GM19193 (cell line): ENCODE measurements around the gene ADGRL3.

Experiments
- POLR2A ChIP-seq: IDR thresholded peaks from 4 replicates; pipeline ENCODE4 v1.6.1; 2011; ENCODE audit not compliant: insufficient read depth, insufficient read length; ENCODE audit errors: extremely low read depth

The ADGRL3 gene

DNA sequence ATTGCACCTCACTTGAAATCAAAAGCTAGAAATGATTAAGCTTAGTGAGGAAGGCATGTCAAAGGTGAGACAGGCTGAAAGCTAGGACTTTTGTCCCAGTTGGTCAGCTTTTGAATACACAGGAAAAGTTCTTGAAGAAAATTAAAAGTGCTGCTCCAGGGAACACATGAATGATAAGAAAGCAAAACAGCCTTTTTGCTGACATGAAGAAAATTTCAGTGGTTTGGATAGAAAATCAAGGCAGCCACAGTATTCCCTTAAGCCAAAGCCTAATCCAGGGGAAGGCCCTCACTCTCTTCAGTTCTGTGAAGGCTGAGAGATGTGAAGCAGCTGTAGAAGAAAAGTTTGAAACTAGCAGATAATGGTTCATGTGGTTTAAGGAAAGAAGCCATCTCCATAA, 150.8 kb downstream of the ADGRL3 start:
- no peak for TF ChIP-seq POLR2A

GRCh38 chr4:61356696-61357095, 156.6 kb downstream of the ADGRL3 start:
- no peak for TF ChIP-seq POLR2A

DNA sequence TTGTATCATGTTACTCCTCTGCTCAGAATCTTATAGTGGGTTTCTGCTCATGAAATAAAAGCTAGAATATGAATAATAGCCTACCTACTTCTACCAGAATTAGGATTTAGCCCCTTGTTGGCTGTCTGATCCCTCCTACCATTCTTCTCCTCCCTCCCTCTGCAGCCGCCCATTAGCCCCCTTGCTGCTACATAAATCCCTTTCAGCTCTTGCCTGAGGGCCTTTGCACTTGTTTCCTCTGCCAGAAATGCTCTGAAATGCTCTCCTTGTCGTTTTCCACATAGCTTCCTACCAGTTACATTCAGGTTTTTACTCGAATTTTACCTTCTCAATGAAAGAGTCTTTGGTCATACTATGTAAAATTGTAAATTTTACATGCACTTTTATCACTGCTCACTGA, 159.2 kb downstream of the ADGRL3 start:
- no peak for TF ChIP-seq POLR2A

GRCh38 chr4:61373901-61374440, 173.8 kb downstream of the ADGRL3 start:
- TF ChIP-seq POLR2A = no peak

- TF ChIP-seq POLR2A = no peak
Measured at GRCh38 chr4:61374447-61374891, 174.3 kb downstream of the ADGRL3 start.

DNA sequence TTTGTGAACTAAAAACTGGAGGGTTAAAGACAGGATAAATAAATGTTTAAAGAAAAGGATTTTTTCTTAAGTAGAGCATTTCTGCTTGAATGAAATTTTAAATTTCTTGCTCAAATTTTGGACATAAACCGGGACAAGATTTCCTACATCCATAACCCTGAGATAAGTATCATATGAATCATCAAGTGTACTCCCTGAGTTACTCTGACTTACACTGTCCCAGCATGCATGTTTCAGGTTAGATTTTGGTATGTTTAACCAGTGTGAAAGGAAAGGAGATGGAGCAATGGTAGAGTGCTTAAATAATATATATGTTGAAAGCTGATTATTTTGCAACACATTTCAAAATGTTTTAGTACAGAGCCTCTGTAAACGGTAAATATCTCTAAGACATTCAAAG, 175.2 kb downstream of the ADGRL3 start:
- no peak for TF ChIP-seq POLR2A

- TF ChIP-seq POLR2A = no peak
Measured at GRCh38 chr4:61376301-61376700, 176.2 kb downstream of the ADGRL3 start.

DNA sequence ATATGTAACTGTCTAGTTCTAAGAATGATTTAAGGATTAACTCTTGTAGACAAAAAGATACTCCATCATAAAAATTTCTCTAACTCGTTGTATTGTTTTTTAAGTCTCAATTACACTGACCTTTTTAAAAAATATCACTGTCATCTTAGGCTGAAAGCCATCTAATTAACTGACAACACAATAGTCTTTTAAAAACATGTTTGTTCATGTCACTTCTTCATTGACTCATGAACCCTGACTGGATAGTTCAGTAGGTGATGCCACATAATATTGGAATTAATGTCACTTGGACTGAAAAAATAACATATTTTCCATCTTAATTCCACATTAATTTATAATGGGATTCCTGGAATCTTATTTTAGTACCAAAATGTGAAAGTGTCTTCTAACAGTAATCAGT, 179.3 kb downstream of the ADGRL3 start:
- TF ChIP-seq POLR2A = no peak

- TF ChIP-seq POLR2A = no peak
Measured at GRCh38 chr4:61380865-61381264, 180.7 kb downstream of the ADGRL3 start.

- TF ChIP-seq POLR2A = no peak
Measured at GRCh38 chr4:61385256-61385655, 185.1 kb downstream of the ADGRL3 start.

GRCh38 chr4:61389640-61390039, 189.5 kb downstream of the ADGRL3 start:
- no peak for TF ChIP-seq POLR2A

GRCh38 chr4:61395754-61396153, 195.6 kb downstream of the ADGRL3 start:
- TF ChIP-seq POLR2A = no peak

GRCh38 chr4:61397174-61397573, 197.0 kb downstream of the ADGRL3 start:
- TF ChIP-seq POLR2A = no peak

GRCh38 chr4:61400439-61401038, 200.4 kb downstream of the ADGRL3 start:
- TF ChIP-seq POLR2A = no peak

- TF ChIP-seq POLR2A = no peak
Measured at GRCh38 chr4:61401771-61402170, 201.6 kb downstream of the ADGRL3 start.

DNA sequence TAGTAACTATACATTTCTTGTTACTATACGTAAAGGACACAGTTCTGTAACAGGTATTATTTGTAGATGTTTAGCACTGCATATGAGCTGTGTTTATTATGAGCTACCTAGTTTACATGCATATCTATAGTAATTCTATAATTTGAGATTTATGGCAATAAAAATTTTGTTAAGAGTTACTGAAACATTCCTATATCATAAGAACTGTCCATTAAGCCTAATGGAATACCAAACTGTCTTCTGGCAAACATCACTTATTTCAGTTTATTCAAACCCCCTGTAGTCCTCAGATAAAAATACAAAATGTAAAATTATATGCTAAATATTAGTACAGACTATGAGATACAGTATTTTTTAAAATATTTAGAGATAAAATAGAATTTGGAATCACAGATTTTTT, 205.2 kb downstream of the ADGRL3 start:
- TF ChIP-seq POLR2A = no peak

DNA sequence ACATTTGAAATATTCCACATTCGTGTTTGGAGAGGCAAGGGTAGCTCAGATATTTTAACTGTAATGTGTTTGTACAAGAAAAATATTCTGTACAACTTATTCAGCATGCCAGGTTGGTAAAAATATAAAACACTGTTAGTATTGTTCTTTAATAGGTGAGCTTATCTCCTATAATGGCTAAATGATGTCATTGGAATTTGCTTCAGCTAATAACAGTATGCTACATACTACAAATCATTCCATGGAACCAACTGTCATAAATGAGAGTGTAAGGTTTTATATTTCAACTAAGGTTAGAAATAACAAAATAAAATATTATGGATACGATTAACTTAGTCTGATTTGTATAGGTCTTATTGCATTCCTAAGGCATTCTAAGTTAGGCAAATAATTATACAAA, 206.6 kb downstream of the ADGRL3 start:
- no peak for TF ChIP-seq POLR2A

DNA sequence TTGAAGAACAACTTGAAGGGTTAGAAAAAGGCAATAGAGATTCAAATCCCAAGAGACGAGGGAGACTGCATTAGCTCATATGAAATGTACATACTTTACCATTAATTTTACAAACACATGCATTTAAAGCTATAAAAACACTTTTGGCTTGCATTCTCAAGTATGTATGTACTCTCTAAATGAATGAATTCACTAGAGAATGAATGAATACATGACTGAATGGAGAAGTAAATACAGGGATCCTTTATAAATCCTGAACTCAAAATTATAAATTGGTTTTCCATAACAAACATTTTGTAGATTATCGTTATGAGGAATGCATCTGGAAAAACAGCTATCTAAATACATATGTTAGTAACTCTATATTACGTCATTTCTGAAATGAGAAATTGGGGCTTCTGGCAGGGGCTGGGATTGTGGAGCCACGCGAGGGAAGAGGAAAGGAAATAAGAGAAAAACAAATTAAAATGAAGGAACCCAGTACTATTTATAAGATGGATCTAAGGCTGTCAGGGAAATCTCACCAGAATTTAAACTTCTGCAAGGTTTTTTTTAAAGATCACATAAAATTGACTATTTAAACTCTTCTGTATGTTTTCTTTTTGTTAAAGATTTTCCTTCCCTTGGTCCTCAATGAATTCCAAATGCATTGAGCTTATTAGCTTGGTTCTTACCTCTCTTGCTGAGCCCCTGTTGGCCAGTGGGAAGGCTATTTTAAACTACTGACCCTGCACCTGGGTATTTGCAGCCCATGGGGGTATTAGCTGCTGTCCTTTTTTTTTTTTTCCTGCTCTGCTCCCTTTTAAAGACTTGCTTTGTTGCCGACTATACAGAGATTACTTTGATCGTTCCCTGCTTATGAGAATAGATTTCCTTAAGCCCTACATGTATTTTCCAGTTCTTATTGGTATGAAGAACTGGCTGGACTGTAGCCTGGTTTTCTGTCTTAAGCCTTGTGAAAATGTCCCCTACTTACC, 207.8 kb downstream of the ADGRL3 start:
- no peak for TF ChIP-seq POLR2A
